Type B pancreatic cell (in vitro differentiated cells): Measurements from ENCODE around the gene PARP3. TPM values are rescaled to one million over a fixed set of nuclear protein-coding genes. Genes with fewer than 3 reads are reported as not detected.

Experiments used
- DNase-seq: peaks from one replicate; pipeline ENCODE4 v3.0.0; 2021; ENCODE audit warnings: mixed read lengths; ENCODE audit not compliant: unreplicated experiment; ENCODE audit errors: extremely low spot score
- H3K27ac Mint-ChIP-seq: 2 replicates; pipeline ENCODE4 v1.8.0; 2021; ENCODE audit warnings: mild to moderate bottlenecking, mixed read lengths
- H3K27me3 Mint-ChIP-seq: 2 replicates; pipeline ENCODE4 v1.8.0; 2021; ENCODE audit warnings: mixed read lengths
- H3K36me3 Mint-ChIP-seq: 2 replicates; pipeline ENCODE4 v1.8.0; 2021; ENCODE audit warnings: mixed read lengths
- H3K4me1 Mint-ChIP-seq: one replicate; pipeline ENCODE4 v1.8.0; 2021; ENCODE audit warnings: mixed read lengths; ENCODE audit not compliant: unreplicated experiment
- H3K4me3 Mint-ChIP-seq: 2 replicates; pipeline ENCODE4 v1.8.0; 2021; ENCODE audit warnings: mild to moderate bottlenecking, mixed read lengths
- H3K9me3 Mint-ChIP-seq: 2 replicates; pipeline ENCODE4 v1.8.0; 2021; ENCODE audit warnings: mixed read lengths
- CTCF ChIP-seq: fragments of 200-600 bp; sonication (generic); conservative IDR thresholded peaks from 2 replicates; pipeline ENCODE4 v1.5.0; 2021; ENCODE audit warnings: antibody characterized with exemption, mild to moderate bottlenecking
- total RNA-seq: library from RNA; stranded (reverse); gene quantifications from 2 replicates; pipeline ENCODE4 v1.2.1, GENCODE V29; 2021; ENCODE audit warnings: low replicate concordance

PARP3 gene
- total RNA-seq, 1 donor from 2014 or later: 6.6 TPM

DNA sequence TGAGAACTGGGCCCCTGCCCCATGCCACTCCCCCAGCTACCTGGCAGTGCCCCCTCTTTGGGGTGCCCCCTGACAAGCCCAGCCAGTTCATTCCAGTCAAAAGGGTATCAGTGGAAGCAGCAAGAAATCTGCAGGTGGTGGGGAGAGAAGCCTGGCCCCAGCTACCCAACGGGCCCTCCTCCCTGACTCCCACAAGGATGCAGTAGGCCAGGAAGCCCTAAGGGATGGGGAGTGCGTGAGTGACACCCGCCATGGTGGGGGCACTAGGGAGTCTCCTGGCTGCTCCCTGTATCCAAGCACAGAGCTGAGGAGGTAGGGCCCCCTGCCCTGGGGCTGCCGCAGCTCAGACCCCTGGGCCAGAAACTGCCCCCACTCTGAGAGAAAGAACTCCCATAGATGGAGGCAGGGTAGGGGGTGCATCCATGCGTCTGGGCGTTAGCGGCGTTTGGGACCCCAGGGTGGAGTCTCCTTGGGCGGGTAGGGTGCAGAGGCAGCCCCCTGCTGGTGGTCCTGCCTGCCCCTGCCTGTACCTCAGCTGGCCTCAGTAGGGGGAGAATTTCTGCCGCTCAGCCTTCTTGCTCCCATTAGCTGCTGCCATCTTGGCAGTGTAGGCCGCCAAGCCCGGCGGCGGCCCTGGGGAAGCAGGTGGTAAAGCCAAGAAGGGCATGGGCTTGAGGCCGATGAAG lies 15.5 kb downstream of the PARP3 start:
- Mint-ChIP-seq H3K27me3 (peaks cover 25% of the 10 kb centered on the region), H3K36me3 (peaks cover 4% of the 10 kb centered on the region)

DNA sequence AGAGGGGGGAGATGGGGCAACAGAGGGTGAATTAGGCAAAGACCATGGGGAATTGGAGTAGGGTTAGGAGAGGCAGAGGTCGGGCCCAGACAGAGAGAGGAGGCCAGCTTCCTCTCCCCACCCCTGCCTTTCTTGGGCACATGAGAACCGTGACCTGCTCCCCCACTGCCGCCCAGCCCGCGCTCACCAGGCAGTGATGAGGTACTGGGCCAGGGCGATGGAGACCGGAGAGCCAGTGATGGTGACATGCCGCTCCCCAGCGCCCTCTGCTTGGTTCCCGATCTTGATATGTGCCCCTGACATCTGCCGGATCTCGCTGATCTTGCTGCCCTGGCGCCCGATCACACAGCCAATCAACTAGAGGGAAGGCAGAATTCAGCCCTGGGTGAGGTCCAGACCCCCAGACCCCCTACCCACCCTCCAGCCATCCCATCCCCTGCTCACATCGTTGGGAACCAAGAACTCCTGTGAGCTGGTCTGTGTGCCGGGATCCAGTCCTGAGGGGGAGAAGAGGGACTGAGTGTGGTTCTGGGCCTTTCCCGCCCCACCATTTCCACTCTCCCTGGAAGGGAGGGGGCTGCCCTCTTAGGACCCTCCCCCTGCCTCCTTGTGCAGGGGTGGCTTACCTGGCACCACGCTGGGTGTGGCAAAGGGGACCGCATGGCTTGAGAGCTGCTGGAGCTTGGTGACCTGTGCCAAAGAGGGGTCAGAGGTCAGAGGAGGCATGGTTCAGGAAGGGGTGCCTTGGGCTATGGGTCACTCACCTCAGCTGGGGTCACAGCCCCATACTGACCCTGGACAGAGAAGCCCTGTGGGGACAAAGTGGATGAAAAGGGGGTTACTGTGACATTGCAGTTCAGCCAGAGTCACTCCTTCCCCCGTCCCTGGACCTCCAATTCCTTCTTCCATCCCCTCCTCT lies 16.7 kb downstream of the PARP3 start:
- Mint-ChIP-seq H3K4me1 (peaks cover 13% of the 10 kb centered on the region), H3K27ac (peak overlapping the region; percentile 57), H3K36me3 (peaks cover 4% of the 10 kb centered on the region), H3K9me3 (no peaks in the 10 kb centered on the region), H3K27me3 (peaks cover 14% of the 10 kb centered on the region), H3K4me3 (no peak overlapping the region)
- no peak for DNase-seq
- no peak for TF ChIP-seq CTCF

More for the DNA sequence above, 15.5 kb downstream of the PARP3 start:
- Mint-ChIP-seq H3K27ac (no peak overlapping the region), H3K4me1 (peaks cover 23% of the 10 kb centered on the region), H3K4me3 (no peak overlapping the region), H3K9me3 (no peaks in the 10 kb centered on the region)
- DNase-seq: no peak
- TF ChIP-seq CTCF: no peak

- H3K4me3 Mint-ChIP-seq: no peak overlapping the region
- no peak for TF ChIP-seq CTCF
- peaks cover 4% of the 10 kb centered on the region for H3K36me3 Mint-ChIP-seq
- no peak for DNase-seq
- H3K4me1 Mint-ChIP-seq: peaks cover 12% of the 10 kb centered on the region
- H3K27me3 Mint-ChIP-seq: peaks cover 8% of the 10 kb centered on the region
- H3K9me3 Mint-ChIP-seq: no peaks in the 10 kb centered on the region
- no peak overlapping the region for H3K27ac Mint-ChIP-seq
Observed at GRCh38 chr3:51959651-51960050, 17.5 kb downstream of the PARP3 start.

- no peak for TF ChIP-seq CTCF
- Mint-ChIP-seq H3K4me3 (no peak overlapping the region), H3K27me3 (peaks cover 3% of the 10 kb centered on the region), H3K27ac (no peak overlapping the region), H3K4me1 (peaks cover 19% of the 10 kb centered on the region), H3K36me3 (peaks cover 7% of the 10 kb centered on the region), H3K9me3 (no peaks in the 10 kb centered on the region)
- no peak for DNase-seq
Observed at GRCh38 chr3:51960386-51960785, 18.2 kb downstream of the PARP3 start.

DNA sequence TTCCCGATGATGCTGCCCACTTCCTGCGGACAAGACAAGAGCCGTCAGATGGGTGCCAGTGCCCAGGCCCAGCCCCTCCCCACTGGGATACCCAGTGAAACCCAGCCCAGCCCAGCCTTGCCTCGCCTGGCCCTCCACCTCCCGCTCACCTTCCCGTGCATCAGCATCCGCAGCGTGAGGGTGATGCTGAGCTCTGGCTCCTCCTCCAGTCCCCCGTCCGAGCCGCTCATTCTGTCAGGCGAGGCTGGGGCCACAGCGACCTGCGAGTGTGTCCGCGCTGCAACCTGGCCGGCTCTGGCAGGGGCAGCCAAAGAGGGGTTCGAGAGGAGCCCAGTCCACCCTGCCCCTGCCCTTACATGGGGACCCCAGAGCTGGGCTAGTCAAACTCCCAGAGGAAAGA lies 18.8 kb downstream of the PARP3 start:
- H3K27me3 Mint-ChIP-seq: peaks cover 3% of the 10 kb centered on the region
- peaks cover 25% of the 10 kb centered on the region for H3K4me1 Mint-ChIP-seq
- no peak for DNase-seq
- TF ChIP-seq CTCF: no peak
- peaks cover 8% of the 10 kb centered on the region for H3K36me3 Mint-ChIP-seq
- no peak overlapping the region for H3K27ac Mint-ChIP-seq
- no peak overlapping the region for H3K4me3 Mint-ChIP-seq
- H3K9me3 Mint-ChIP-seq: no peaks in the 10 kb centered on the region
